NCI-H1930 (cell line): Measurements from ENCODE around the gene CXCL9.
"Not testable (repeated sequence)": the region's sequence is repeated elsewhere in the genome, so short reads cannot be mapped to it uniquely, and the experiment has no call there.

ENCODE experiments used
- DNase-seq, 2 experiments: peaks; one replicate each; lab custom pipeline; 2025; lab: John Stamatoyannopoulos, UW

CXCL9 gene

GRCh38 chr4:75954811-75955210, 52.5 kb downstream of the CXCL9 start:
- DNase-seq: not testable (repeated sequence)

DNA sequence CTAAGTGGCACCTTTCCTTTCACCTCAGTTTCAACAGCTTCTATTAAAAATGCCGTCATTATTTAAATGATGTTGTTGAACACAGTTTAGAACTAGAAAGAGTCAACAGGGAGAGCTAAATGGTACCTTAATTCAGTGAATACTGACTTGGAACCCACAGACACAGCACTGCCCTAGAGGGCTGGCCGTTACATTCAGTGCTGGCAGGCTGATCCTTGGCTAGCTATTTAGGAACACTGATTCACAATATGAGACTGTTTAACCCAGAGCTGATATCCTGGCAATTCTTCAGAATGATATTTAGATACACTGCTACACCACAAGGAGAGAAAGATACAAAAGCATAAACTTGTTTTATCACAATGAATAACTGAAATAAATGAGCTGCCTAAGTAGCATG, 53.8 kb downstream of the CXCL9 start:
- DNase-seq: no peak
